GM18861 (cell line): ENCODE measurements around the gene RAD51AP2.
"Not testable (repeated sequence)": the region's sequence is repeated elsewhere in the genome, so short reads cannot be mapped to it uniquely, and the experiment has no call there.

Source experiments
- ATAC-seq: cut with Tn5 transposase; IDR thresholded peaks from one replicate; pipeline ENCODE4 v1.9.1; 2021; ENCODE audit not compliant: unreplicated experiment

RAD51AP2 gene

GRCh38 chr2:17518212-17519154, at the start of gene RAD51AP2:
RAD51AP2 (minus strand) TSS chr2:17518440; CDS start chr2:17518415, 25 bp downstream.
- ATAC-seq: peak; percentile 58

- not testable (repeated sequence) for ATAC-seq
These were observed 47.5 kb upstream of the RAD51AP2 start for GRCh38 chr2:17565726-17566125.

GRCh38 chr2:17558878-17559277, 40.6 kb upstream of the RAD51AP2 start:
- no peak for ATAC-seq

GRCh38 chr2:17558053-17558452, 39.8 kb upstream of the RAD51AP2 start:
- no peak for ATAC-seq

GRCh38 chr2:17557596-17557995, 39.4 kb upstream of the RAD51AP2 start:
- no peak for ATAC-seq

- no peak for ATAC-seq
These were observed 36.9 kb upstream of the RAD51AP2 start for GRCh38 chr2:17555150-17555549.

- ATAC-seq: no peak
These were observed 32.7 kb upstream of the RAD51AP2 start for GRCh38 chr2:17550907-17551306.

- no peak for ATAC-seq
These were observed 29.5 kb upstream of the RAD51AP2 start for GRCh38 chr2:17547737-17548136.

- ATAC-seq: no peak
These were observed 29.0 kb upstream of the RAD51AP2 start for GRCh38 chr2:17547237-17547636.

- no peak for ATAC-seq
These were observed 27.7 kb upstream of the RAD51AP2 start for GRCh38 chr2:17545680-17546613.

- ATAC-seq: no peak
These were observed 26.0 kb upstream of the RAD51AP2 start for GRCh38 chr2:17544256-17544655.

GRCh38 chr2:17543848-17544247, 25.6 kb upstream of the RAD51AP2 start:
- no peak for ATAC-seq

- ATAC-seq: no peak
These were observed 25.0 kb upstream of the RAD51AP2 start for GRCh38 chr2:17543131-17543660.

- no peak for ATAC-seq
These were observed 24.2 kb upstream of the RAD51AP2 start for GRCh38 chr2:17542471-17542870.

GRCh38 chr2:17541531-17541950, 23.3 kb upstream of the RAD51AP2 start:
- ATAC-seq: no peak

- ATAC-seq: no peak
These were observed 22.7 kb upstream of the RAD51AP2 start for GRCh38 chr2:17540813-17541530.

- no peak for ATAC-seq
These were observed 22.0 kb upstream of the RAD51AP2 start, which contains the start of gene VSNL1 for GRCh38 chr2:17540093-17540812. VSNL1 (plus strand) TSS chr2:17540696; CDS start chr2:17592075, 51,379 bp downstream.

GRCh38 chr2:17539611-17540092, 21.4 kb upstream of the RAD51AP2 start:
- ATAC-seq: no peak

- ATAC-seq: no peak
These were observed 20.8 kb upstream of the RAD51AP2 start for GRCh38 chr2:17538844-17539554.
